ENCODE measurements around the gene STK17B. TPM values are rescaled to one million over a fixed set of nuclear protein-coding genes. Genes with fewer than 3 reads are reported as not detected.

The STK17B gene
- total RNA-seq: 10 to 100 TPM; 51.7 to 85.8 (median 57.7) TPM

GRCh38 chr2:196171248-196171871 is at the start of gene STK17B:
Gene STK17B (minus strand): TSS chr2:196171578. CDS start chr2:196163383, 8,195 bp downstream.
- no peaks in the 10 kb centered on the region for H3K4me1 ChIP-seq
- peak within 1 kb of the TSS; percentile 95 for H3K27ac ChIP-seq
- H3K36me3 ChIP-seq: no peaks in the 10 kb centered on the region
- TF ChIP-seq POLR2A (IDR thresholded peaks at IDR 0.05): peak; percentile 88
- TF ChIP-seq CTCF (IDR thresholded peaks at IDR 0.05): no peak
- peak; percentile 75 to 98 (median 92) for TF ChIP-seq POLR2AphosphoS5 (IDR thresholded peaks at IDR 0.05)
- H3K27me3 ChIP-seq: no peaks in the 10 kb centered on the region
- peak; percentile 93 to 96 for DNase-seq (ENCODE audit: low spot score in 2 of 2)
- intact Hi-C loops (cut with DNase I; ENCODE audit: low total_unique reads): no loop called here
- no peaks in the 10 kb centered on the region for H3K9me3 ChIP-seq
- peak within 1 kb of the TSS; percentile 92 to 99 (median 95) for H3K4me3 ChIP-seq

- DNase-seq (ENCODE audit: low spot score in 2 of 2): no peak
- Histone ChIP-seq H3K9me3 (no peaks in the 10 kb centered on the region), H3K4me1 (no peaks in the 10 kb centered on the region), H3K27ac (no peak overlapping the region), H3K27me3 (no peaks in the 10 kb centered on the region), H3K4me3 (no peak overlapping the region), H3K36me3 (no peaks in the 10 kb centered on the region)
- TF ChIP-seq POLR2AphosphoS5 (IDR thresholded peaks at IDR 0.05) (no peak), POLR2A (IDR thresholded peaks at IDR 0.05) (no peak), CTCF (IDR thresholded peaks at IDR 0.05) (no peak)
- intact Hi-C loops (cut with DNase I; ENCODE audit: low total_unique reads): no loop called here
Observed at GRCh38 chr2:196220671-196221070, 49.3 kb upstream of the STK17B start.

DNA sequence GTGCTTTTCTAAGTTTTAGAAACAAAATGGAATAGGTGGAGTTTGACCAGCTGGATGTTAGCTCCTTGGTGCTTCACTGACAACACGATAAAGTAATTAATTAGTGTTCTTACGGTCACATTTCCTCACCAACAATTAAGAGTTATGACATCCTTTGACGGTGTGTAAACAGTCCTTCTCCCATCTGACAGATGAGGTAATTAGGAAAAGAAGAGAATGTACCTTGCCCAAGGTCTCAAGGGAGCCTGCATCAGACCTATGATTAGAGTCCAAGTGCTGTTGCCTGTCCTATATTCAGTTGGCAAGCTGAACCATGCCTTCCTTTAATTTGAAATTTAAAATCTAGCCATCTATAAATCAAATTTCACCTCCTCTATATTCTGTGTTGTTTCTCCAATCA is 48.3 kb upstream of the STK17B start:
- DNase-seq (ENCODE audit: low spot score in 2 of 2): no peak
- no peaks in the 10 kb centered on the region for H3K36me3 ChIP-seq
- no peaks in the 10 kb centered on the region for H3K4me1 ChIP-seq
- H3K9me3 ChIP-seq: no peaks in the 10 kb centered on the region
- no peak for TF ChIP-seq CTCF (IDR thresholded peaks at IDR 0.05)
- no peak for TF ChIP-seq POLR2AphosphoS5 (IDR thresholded peaks at IDR 0.05)
- no peak for TF ChIP-seq POLR2A (IDR thresholded peaks at IDR 0.05)
- no peak overlapping the region for H3K4me3 ChIP-seq
- no peaks in the 10 kb centered on the region for H3K27me3 ChIP-seq
- intact Hi-C loops (cut with DNase I; ENCODE audit: low total_unique reads): no loop called here
- no peak overlapping the region for H3K27ac ChIP-seq

DNA sequence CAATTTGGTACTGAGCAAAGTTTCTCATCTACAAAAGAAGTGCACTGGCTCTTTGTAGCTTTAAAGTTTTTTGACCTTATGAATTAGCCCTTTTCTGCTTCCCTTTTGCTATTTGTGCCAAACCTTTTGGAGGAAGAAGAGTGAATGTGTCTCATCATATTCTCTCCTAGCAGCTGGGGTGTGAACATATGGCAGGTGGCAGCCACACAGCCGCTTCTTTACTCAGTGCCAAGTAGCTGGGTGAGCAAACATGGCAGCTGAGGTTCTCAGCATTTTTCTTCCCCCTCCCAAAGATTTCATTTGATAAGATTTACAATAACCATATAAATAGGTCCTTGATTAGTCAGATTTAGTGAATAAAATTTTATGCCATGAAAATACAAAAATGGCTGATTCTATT is 46.7 kb upstream of the STK17B start:
- intact Hi-C loops (cut with DNase I; ENCODE audit: low total_unique reads): no loop called here
- no peak for TF ChIP-seq POLR2AphosphoS5 (IDR thresholded peaks at IDR 0.05)
- no peak for TF ChIP-seq CTCF (IDR thresholded peaks at IDR 0.05)
- TF ChIP-seq POLR2A (IDR thresholded peaks at IDR 0.05): no peak

GRCh38 chr2:196217116-196217515 is 45.7 kb upstream of the STK17B start:
- H3K36me3 ChIP-seq: no peaks in the 10 kb centered on the region
- TF ChIP-seq CTCF (IDR thresholded peaks at IDR 0.05) (no peak), POLR2A (IDR thresholded peaks at IDR 0.05) (no peak)
- intact Hi-C loops (cut with DNase I; ENCODE audit: low total_unique reads): no loop called here

More for the DNA sequence above, 46.7 kb upstream of the STK17B start:
- H3K36me3 ChIP-seq: no peaks in the 10 kb centered on the region
- H3K4me3 ChIP-seq: no peak overlapping the region
- DNase-seq (ENCODE audit: low spot score in 2 of 2): no peak
- H3K27ac ChIP-seq: no peak overlapping the region
- no peaks in the 10 kb centered on the region for H3K9me3 ChIP-seq
- no peaks in the 10 kb centered on the region for H3K27me3 ChIP-seq
- H3K4me1 ChIP-seq: no peaks in the 10 kb centered on the region

More at GRCh38 chr2:196217116-196217515, 45.7 kb upstream of the STK17B start:
- DNase-seq (ENCODE audit: low spot score in 2 of 2): no peak
- no peaks in the 10 kb centered on the region for H3K9me3 ChIP-seq
- H3K4me3 ChIP-seq: no peak overlapping the region
- H3K27me3 ChIP-seq: no peaks in the 10 kb centered on the region
- no peaks in the 10 kb centered on the region for H3K4me1 ChIP-seq
- no peak overlapping the region for H3K27ac ChIP-seq
